HG03196 (cell line): Measurements from ENCODE around the gene ATF7.

Experiments
- ATAC-seq: cut with Tn5 transposase; IDR thresholded peaks from one replicate; pipeline ENCODE4 v1.9.1; 2021; ENCODE audit not compliant: unreplicated experiment

The ATF7 gene

DNA sequence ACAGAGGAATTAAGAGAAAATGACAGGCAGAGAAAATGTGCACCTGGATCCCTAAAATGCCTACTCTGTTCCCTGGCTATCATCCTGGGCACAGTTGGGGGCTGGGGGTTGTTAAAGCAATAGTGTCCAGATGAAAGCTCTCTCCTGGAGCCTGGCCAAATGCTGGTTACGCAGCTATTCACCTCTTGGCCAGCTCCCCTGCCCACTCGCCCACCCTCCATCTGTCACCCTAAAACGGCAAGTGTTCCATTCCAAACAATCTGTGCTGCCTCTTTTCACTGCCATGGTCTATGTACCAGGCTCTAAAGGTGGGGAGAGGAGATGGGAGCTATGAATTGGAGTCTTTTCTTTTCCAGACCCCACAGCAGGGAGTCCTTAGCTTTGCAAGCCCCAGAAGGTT, 94.2 kb downstream of the ATF7 start:
- ATAC-seq: no peak

- ATAC-seq: no peak
Measured at GRCh38 chr12:53530920-53531319, 95.3 kb downstream of the ATF7 start.

- no peak for ATAC-seq
Measured at GRCh38 chr12:53530061-53530460, 96.1 kb downstream of the ATF7 start.

- no peak for ATAC-seq
Measured at GRCh38 chr12:53524476-53524875, 101.7 kb downstream of the ATF7 start.

DNA sequence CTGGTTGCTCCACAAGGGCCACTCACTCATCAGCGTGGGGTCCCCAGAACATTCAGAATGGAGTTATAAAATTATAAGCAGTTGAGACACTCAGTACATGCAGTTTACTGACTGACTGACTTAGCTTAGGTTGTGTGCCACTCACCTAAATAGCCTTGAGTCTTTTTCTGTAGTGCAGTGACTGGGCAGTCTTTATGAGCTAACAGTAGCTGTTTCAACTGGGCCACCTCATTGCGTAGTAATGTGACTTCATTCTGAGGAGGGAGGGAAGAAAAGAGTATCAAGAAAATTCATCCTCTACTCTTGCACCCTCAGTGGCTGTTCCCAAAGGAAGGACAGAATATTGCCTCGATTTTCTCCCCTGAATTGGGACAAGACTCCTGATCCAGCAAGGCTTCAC, 103.1 kb downstream of the ATF7 start:
- ATAC-seq: no peak

DNA sequence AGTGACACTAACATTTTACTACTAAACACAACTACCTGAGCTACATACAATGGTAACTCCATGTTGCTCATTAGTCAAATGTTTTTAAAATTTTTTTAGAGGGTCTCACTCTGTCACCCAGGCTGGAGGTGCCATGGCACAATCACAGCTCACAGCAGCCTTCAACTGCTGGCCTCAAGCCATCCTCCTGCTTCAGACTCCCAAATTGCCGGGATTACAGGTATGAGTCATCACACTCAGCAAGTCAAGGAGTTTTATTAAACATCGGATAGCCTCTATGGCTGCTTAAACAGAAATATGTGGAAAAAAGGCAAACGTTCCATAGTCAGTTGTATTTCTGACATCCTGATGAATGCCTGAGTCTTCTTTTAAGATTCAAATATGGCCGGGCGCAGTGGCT, 107.8 kb downstream of the ATF7 start:
- ATAC-seq: no peak

GRCh38 chr12:53516758-53517455, 109.3 kb downstream of the ATF7 start:
- ATAC-seq: no peak

DNA sequence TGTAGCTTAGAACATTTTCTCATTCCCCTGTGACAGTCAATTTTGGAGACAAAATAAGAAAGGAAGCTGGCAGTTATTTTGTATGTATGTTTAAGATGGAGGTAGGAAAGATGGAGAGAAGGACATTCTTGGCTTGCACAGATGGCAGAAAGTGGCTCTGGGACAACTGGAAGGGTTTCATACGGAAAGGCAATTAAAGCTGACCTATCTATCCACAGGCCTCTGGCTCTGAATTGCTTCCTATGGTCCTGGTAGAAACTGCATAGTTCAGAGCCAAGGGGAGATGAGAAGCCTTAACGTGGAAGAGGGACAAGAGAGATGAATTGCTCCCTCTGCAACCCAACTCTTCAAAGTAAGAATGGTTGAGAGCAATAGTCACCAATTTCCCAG, 110.9 kb downstream of the ATF7 start:
- ATAC-seq: no peak

DNA sequence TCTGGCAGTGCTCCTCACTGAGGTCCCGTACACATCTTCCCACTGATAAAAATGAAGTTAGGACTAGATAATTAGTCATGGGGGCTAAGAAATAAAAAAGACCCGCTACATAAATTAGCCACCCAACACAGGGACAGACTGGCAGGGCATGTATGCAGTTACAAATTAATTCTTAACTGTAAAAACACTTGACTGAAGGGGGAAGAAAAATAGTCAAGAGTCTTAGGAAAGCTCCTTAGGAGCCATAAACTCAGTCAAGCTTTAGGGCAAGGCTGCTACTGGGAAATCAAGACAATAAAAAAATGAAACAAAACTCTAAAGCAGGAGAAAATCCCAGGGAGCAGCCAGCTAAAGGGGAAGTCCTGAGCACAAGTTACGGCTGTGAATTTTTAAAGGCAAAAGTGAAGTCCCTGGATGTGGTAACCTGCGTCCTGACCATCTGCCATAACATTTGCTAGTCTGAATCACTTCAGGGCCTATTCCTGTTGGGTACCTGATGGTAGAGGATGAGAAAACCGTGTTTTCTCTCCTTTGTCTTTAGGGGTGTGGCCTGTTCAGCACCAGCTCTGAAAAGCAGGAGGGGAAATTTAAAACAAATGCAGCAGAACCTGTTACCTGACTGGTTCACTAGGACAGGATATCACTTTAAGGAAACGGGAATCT, 111.4 kb downstream of the ATF7 start:
- no peak for ATAC-seq

DNA sequence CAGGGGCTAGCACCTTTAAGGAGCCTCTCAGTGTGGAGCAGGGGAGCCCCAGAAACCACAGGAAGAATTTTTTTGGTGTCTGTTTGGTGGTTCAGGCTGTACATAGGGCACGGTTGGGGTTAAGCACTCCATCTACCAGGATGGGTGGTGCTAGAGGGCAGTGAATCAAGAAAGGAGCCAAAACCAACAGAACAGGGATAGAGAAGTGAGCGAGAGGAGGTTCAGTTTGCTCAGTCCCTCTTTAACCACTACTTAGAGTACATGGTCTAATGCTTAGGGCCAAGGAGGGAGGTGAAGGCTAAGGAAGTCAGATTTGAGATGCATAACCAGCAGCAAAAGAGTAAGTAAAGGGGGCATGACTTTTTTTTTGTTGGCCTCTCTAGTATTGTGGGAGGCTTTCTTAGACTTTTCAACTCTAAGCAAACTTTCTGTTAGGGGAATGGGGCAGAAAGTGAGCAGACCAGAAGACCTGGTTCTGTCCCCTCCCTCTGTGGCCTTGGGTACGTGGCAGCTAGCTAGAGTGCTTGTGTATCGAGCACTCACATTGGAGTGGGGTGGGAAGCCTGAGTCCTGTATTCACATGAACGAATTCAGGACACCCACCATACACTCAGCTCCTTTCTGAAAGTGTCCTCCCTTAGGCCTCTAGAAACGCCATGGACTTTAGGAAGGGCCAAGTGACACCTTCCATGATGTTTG, 112.3 kb downstream of the ATF7 start:
- no peak for ATAC-seq

DNA sequence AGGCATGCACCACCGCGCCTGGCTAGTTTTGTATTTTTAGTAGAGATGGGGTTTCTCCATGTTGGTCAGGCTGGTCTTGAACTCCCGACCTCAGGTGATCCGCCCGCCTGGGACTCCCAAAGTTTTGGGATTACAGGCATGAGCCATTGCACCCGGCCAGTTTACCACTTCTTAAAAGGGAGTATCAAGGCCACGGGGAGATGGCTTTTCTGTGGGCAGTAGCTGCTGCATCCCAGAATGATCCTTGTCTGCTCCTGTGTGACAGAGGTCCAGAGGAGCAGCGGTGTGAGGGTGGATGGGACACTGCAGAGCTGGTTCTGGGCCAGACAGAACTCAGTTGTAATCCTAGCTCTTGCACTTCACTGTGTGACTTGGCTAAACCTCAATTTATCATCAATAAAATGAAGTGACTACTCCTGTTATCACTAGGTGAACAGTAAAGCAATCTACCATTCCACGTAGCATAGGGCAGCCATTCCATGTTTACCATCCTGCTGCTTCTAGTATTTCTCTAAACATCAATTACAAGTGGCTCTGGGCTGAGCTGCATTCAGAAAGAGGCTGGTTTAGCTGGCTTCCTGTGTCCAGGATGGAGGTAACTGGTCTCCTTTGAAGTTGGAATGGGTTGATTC, 115.9 kb downstream of the ATF7 start:
- no peak for ATAC-seq

DNA sequence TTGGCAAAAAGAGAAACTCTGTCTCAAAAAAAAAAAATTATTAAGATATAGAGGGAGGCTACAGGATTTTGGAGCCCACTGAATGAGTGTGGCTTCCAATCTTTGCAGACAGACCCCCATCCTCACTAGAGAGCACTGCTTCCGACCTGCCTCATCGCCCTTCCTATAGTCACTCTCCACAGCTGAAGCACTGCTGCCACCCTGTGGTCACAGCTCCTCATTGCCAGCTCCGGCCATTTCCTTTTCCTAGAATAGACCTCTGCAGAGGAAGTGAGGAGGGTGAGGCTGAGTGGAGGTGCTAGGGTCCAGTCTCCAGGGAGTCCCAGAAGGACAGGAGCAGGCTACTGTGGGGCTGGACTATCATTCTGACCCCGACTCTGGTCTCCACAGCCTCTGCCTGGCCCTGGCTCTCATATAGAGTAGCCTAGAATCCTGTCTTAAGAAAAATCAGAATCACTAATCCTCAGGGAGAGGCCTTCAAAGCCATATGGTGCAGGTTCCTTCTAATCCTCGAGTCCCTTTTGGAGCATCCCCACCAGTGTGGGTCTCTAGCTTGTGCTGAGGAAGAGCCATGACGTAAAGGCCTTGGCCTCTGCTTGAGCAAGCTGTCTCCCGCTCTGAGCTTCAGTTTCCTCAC, 117.5 kb downstream of the ATF7 start:
- ATAC-seq: peak; percentile 65

- no peak for ATAC-seq
Measured at GRCh38 chr12:53507603-53507885, 118.6 kb downstream of the ATF7 start.

DNA sequence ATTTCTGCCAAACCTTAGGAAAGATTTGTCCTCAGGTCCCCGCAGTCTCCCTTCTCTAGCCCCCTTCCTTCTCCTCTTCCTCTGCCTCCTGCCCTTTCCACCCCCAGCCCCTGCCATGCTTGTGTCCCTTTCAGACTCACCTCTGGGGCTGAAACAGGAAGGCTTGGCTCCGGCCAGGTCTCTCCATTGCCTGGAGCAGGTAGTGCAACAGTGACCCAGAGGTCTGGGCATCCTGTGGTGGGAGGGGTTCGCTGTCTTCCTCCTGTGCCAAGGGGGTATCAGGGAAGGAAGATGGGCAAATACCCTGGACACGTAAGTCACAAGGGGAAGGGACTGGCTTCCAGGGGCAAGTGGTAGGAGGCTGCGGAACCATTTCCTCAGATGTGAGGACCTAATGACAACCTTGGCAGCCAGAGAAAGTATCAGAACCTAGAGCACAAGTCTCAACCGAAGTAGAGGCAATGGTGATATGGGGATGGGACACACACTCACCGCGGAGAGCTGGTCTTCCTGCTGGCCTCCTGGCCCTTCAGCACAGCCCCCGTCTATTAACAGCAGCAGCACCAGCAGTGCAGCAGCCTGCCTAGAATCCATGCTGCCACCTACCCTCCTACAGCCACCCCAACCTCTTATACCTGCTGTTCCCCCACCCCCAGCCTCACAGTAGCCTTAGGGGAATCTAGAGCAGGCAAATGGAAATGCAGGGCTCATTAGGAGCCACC, 119.1 kb downstream of the ATF7 start, which contains the start of gene NPFF:
TSS of gene NPFF (minus strand) at position 604 of the 722 bp plus-strand sequence. CDS start at position 594, 10 bp downstream.
- ATAC-seq: no peak

DNA sequence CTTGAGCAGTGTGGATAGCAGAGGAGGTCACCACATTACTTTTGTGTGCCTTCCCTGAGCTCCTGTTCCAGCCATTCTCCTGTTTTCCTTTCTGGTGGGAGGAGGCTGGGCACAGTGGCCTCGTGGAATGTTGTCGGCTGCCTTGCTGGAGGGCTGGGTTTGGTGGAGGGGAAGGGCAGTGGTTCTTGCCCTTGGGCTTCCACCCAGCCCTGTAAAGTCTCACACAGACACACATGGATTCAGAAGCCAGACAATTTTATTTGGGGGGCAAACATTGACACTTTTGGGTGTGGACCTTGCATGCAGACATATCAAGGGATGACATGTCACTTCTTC, 119.8 kb downstream of the ATF7 start:
- no peak for ATAC-seq

DNA sequence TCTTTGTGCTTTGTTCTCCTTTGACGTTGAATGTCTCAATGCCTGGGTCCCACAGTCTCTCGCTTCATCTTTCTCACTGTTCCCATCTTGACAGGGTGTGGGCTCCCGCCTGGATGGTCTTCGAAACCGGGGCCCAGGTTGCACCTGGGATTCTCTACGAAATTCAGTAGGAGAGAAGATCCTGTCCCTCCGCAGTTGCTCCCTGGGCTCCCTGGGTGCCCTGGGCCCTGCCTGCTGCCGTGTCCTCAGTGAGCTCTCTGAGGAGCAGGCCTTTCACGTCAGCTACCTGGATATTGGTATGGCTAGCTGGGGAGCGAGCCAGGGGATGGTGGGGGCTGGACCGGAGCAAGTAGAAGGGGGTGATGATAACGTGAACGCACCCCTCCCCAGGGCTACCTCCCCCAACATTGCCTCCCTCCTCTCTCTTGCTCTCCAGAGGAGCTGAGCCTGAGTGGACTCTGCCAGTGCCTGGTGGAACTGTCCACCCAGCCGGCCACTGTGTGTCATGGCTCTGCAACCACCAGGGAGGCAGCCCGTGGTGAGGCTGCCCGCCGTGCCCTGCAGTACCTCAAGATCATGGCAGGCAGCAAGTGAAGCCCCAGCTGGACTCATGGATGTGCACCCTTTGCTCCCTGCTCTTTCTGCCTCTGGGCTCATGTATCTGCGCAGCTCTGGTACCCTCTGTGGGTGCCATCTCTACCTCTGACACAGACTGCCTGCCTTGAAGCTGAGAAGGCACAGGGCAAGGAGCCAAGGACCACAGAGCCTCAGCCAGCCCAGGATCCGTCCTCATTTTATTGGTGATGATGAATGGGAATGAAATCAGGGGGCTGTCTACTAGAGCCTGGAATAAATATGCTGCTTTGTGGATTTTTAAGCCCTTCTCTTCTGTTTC, 120.4 kb downstream of the ATF7 start:
- ATAC-seq: no peak

DNA sequence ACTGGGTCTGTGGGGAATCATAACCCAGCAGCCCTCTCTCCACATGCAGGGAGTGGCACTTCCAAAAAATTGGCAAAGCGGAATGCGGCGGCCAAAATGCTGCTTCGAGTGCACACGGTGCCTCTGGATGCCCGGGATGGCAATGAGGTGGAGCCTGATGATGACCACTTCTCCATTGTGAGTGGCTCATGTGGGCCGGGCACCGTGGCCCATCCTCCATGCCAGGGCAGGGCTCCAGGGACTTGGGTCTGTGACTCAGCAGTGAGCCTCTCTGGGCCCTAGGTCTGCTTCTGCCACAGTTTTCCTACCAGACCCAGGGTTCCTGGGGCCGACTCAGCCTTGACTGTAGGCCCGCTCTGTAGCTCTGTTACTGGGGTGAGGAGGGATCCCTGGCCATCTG, 121.1 kb downstream of the ATF7 start:
- no peak for ATAC-seq

DNA sequence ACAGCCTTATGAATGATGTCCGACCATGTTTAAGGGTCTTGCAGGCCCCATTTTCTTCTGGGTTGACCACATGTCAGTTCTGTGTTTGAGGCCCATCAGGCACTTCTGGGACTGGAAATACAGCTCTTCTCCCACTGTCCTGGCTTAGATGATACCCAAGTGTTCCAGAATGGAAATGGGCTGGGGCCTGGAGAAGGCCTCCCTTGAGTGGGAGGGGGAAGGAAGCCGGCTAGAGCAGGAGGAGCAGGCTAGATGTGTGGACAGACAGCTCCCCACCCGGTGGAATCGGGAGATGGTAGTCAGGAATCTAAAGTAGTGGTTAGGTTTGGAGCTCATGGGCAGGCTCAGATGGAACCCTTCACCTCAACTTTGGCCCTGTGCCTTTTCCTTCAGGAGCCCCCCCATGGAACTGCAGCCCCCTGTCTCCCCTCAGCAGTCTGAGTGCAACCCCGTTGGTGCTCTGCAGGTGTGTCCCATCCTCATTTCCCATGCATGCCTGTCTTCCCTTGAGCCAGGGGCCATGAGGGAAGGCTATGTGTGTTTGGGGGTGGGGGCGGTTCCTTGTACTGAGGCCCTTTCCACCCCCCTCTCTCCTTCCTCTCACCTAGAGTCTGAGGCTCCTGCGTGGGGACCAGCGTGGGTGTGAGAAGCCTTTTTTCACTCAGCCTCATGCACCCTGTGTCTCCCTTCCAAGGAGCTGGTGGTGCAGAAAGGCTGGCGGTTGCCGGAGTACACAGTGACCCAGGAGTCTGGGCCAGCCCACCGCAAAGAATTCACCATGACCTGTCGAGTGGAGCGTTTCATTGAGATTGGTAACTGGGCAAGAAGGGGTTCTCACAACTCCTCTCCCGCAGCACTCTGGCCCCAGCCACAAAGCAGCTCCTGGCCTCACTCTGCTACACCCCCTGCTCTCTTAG, 121.9 kb downstream of the ATF7 start:
- no peak for ATAC-seq
